A673 (cell line): ENCODE results near the gene ST3GAL4.

Experiments
- EZH2 ChIP-seq: fragments of 200-600 bp; sonication (generic); IDR thresholded peaks from 2 replicates; pipeline ENCODE4 v1.6.1; 2017; ENCODE audit warnings: borderline replicate concordance, low read depth, mild to moderate bottlenecking, mixed read lengths, antibody characterized with exemption, low read length; ENCODE audit not compliant: poor library complexity, severe bottlenecking
- TF ChIP-seq, protein P1 (sequence below): fragments of 300-800, 200-600 bp; sonication (generic); conservative IDR thresholded peaks from 2 replicates; pipeline ENCODE4 v1.5.1; 2017; ENCODE audit warnings: low read depth, mild to moderate bottlenecking, antibody characterized with exemption, low read length, moderate library complexity, mixed read lengths

DNA sequence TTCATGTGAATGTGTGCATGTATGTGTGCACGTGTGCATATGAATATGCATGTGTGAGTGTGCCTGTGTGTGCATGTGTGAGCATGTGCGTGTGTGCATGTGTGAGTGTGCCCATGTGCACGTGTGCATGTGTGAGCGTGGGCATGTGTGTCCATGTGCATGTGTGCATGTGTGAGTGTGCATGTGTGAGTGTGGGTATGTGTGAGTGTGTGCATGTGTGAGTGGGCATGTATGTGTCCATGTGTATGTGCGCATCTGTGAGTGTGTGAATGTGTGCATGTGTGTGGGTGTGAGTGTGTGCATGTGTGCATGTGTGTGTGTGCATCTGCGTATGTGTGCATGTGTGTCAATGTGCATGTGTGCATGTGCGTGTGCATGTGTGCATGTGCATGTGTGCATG is 94.7 kb downstream of the ST3GAL4 start:
- TF ChIP-seq, protein P1, sequence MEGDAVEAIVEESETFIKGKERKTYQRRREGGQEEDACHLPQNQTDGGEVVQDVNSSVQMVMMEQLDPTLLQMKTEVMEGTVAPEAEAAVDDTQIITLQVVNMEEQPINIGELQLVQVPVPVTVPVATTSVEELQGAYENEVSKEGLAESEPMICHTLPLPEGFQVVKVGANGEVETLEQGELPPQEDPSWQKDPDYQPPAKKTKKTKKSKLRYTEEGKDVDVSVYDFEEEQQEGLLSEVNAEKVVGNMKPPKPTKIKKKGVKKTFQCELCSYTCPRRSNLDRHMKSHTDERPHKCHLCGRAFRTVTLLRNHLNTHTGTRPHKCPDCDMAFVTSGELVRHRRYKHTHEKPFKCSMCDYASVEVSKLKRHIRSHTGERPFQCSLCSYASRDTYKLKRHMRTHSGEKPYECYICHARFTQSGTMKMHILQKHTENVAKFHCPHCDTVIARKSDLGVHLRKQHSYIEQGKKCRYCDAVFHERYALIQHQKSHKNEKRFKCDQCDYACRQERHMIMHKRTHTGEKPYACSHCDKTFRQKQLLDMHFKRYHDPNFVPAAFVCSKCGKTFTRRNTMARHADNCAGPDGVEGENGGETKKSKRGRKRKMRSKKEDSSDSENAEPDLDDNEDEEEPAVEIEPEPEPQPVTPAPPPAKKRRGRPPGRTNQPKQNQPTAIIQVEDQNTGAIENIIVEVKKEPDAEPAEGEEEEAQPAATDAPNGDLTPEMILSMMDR, result no peak
- no peak for TF ChIP-seq EZH2
